Adrenal gland (tissue), 12 donors: ENCODE data around the gene PHF21A. TPM values are rescaled to one million over a fixed set of nuclear protein-coding genes. Genes with fewer than 3 reads are reported as not detected.

ENCODE experiments used
- DNase-seq, 7 donors: peaks; one replicate each; pipeline ENCODE4 v3.0.0-alpha.2; 2019 to 2020
- H3K27ac ChIP-seq, 5 donors: fragments of 200-600 bp; sonication (generic) in 4 of 5; 1 replicate in 3 of 5; 2 replicates in 2 of 5; pipeline versions ENCODE4 v1.5.1 to v1.8.0; 2016 to 2020; ENCODE audit warnings: mild to moderate bottlenecking in 1 of 5
- H3K27me3 ChIP-seq: fragments of 200-600 bp; 2 replicates; pipeline ENCODE4 v1.8.0; 2021
- H3K36me3 ChIP-seq, 2 donors: fragments of 200-600 bp; replicated peaks in 1 of 2; 1 replicate in 1 of 2; 2 replicates in 1 of 2; pipeline versions ENCODE4 v1.5.1 to v1.8.0; 2018 to 2022
- H3K4me1 ChIP-seq, 2 donors: fragments of 200-600 bp; replicated peaks in 1 of 2; 1 replicate in 1 of 2; 2 replicates in 1 of 2; pipeline versions ENCODE4 v1.5.1 to v1.8.0; 2018 to 2021
- H3K4me3 ChIP-seq, 4 donors: fragments of 200-600 bp; sonication (generic) in 3 of 4; one replicate each; pipeline ENCODE4 v1.5.1; 2016 to 2018
- H3K9me3 ChIP-seq, 3 donors: fragments of 200-600 bp; sonication (generic) in 1 of 3; replicated peaks in 1 of 3; 1 replicate in 2 of 3; 2 replicates in 1 of 3; pipeline versions ENCODE4 v1.5.1 to v1.8.0; 2016 to 2021
- CTCF ChIP-seq, 6 experiments: fragments of 450-650 bp in 4 of 6; fragments of 200-600 bp in 2 of 6; sonication (generic) in 1 of 6; IDR thresholded peaks; 1 replicate in 5 of 6; 2 replicates in 1 of 6; pipeline versions ENCODE4 v1.5.1 to v1.8.0; 2016 to 2021; ENCODE audit warnings: antibody characterized with exemption in 6 of 6, mild to moderate bottlenecking in 2 of 6, moderate library complexity in 1 of 6
- POLR2A ChIP-seq, 2 donors: fragments of 450-650 bp; IDR thresholded peaks; one replicate each; pipeline ENCODE4 v1.6.1; 2017; ENCODE audit warnings: antibody characterized with exemption in 2 of 2, mild to moderate bottlenecking in 2 of 2, moderate library complexity in 1 of 2
- WGBS, 4 donors: extraction: QIAGEN DNeasy Blood & Tissue Kit in 2 of 4; methylation state at CpG; one replicate each; pipeline versions ENCODE4 v1.1.5 to v1.1.7; 2013 to 2017; 5-methylcytosine and 5-hydroxymethylcytosine counted together
- intact Hi-C, 2 donors: fragments of 100-400 bp; cut with DNase I; formaldehyde crosslinking; loops; one replicate each; pipeline versions ENCODE4 v1.14.1 to v1.15.0; 2022 to 2023
- polyA plus RNA-seq, 3 donors: library from polyadenylated mRNA; stranded (reverse); fragments of 200-250 nt in 2 of 3; fragments of 350-450 nt in 1 of 3; fragmentation: Illumina TruSeq in 1 of 3; extraction: RNeasy Lipid Tissue Mini Kit (QIAGEN cat#74804) in 1 of 3; gene quantifications; one replicate each; pipeline ENCODE4 v1.2.3, GENCODE V29; 2013 to 2014
- total RNA-seq, 9 donors: library from RNA; depleted of rRNA in 4 of 9; stranded (reverse); fragments of >200 nt in 4 of 9; fragments of 120-200 nt in 1 of 9; fragmentation: NEBNext Ultra II Directional in 1 of 9; extraction: Animal tissue kit (Norgen Biotek cat#: 25700) in 1 of 9; gene quantifications; one replicate each; pipeline versions ENCODE4 v1.1.0 to v1.2.4, GENCODE V29; 2013 to 2023
- donor health status: healthy with polysubstance abuse.
- donor health status: Bipolar disorder and iron deficiency.
- donor health status: DM: yes; HTN: yes; CAD: no.
- donor health status: DM: no; HTN: no; CAD: no.
- donor health status: DM: no; HTN: no; CAD: no.
- donor health status: DM: yes; HTN: yes; CAD: no.

PHF21A gene
- total and polyA plus RNA-seq, 12 donors, result 28.4 to 85.1 (median 40.0) TPM

- Histone ChIP-seq H3K4me3 (peak overlapping the region in 2 of 4 donors; percentile 43 to 91), H3K4me1 (peaks cover 13 to 22% of the 10 kb centered on the region in 2 donors), H3K36me3 (peaks cover 0 to 22% of the 10 kb centered on the region in 2 donors), H3K27ac (peak overlapping the region in 3 of 5 donors; percentile 50 to 94 (median 85)), H3K9me3 (no peaks in the 10 kb centered on the region), H3K27me3 (no peaks in the 10 kb centered on the region)
- WGBS, 4 donors, result 0 to 1% (median 1%) methylated on average over 14 to 62 of the region's 62 CpGs
- peak; percentile 86 to 96 (median 89) for DNase-seq
- intact Hi-C loops, result no loop called here
- TF ChIP-seq CTCF (IDR thresholded peaks at IDR 0.05) (no peak), POLR2A (IDR thresholded peaks at IDR 0.05) (no peak)
Observed at GRCh38 chr11:45899448-45900174, 221.6 kb downstream of the PHF21A start.

DNA sequence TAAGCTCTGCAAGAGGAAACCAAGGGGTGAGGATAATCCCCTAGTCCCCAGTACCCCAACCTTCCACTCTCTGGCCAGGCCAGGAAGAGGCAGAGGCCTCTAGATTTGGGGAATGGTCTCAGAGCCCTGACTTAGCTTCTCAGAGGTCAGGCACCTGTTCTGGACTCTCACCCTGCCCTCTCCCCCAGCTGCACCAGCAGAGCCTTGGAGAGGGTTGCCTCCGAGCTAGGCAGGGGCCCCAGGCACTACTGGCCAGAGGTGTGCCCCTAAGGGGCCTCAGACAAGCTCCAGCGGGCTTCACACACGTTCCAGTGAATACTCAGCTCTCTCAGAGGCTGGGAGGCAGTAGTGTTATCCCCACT, 222.2 kb downstream of the PHF21A start:
- intact Hi-C loops, result no loop called here
- H3K27me3 ChIP-seq, result no peaks in the 10 kb centered on the region
- H3K36me3 ChIP-seq, result peaks cover 0 to 18% of the 10 kb centered on the region in 2 donors
- peaks cover 13 to 22% of the 10 kb centered on the region in 2 donors for H3K4me1 ChIP-seq
- H3K9me3 ChIP-seq, result no peaks in the 10 kb centered on the region
- peak overlapping the region in 1 of 4 donors; percentile 91 for H3K4me3 ChIP-seq
- H3K27ac ChIP-seq, result peak overlapping the region in 2 of 5 donors; percentile 85 to 94
- DNase-seq, result no peak
- 15 to 20% (median 20%) methylated on average over 3 of the region's 3 CpGs; no CpG with 5 or more reads in 1 of the 4 donors for WGBS, 4 donors
- TF ChIP-seq CTCF (IDR thresholded peaks at IDR 0.05) (no peak), POLR2A (IDR thresholded peaks at IDR 0.05) (no peak)

DNA sequence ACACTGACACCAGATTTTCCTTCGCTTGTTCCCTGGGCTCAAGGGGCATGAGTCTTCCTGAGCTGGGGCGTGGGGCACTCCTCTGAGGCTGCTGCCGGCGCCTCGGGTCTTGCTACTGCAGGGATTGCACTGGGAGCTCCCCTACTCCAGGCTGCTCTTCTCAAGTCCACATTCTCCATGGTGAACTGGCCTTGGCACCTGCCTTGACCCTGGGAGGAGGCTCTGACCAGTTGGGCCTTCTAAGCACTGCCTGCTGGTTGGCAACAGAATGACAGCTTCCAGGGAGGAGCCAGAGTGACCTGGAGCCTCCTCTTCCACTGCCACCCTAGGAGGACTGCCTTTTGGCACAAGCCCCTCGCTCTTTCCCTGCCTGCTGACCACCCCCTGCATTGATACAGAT, 223.7 kb downstream of the PHF21A start:
- no peaks in the 10 kb centered on the region for H3K27me3 ChIP-seq
- intact Hi-C loops, result no loop called here
- DNase-seq, result no peak
- H3K9me3 ChIP-seq, result no peaks in the 10 kb centered on the region
- TF ChIP-seq CTCF (IDR thresholded peaks at IDR 0.05), result peak in 1 of 6 experiments; percentile 13
- TF ChIP-seq POLR2A (IDR thresholded peaks at IDR 0.05), result no peak
- no peak overlapping the region for H3K4me3 ChIP-seq
- peaks cover 0 to 2% of the 10 kb centered on the region in 2 donors for H3K36me3 ChIP-seq
- peaks cover 13 to 22% of the 10 kb centered on the region in 2 donors for H3K4me1 ChIP-seq
- 84 to 92% (median 89%) methylated on average over 2 to 6 of the region's 6 CpGs for WGBS, 4 donors
- H3K27ac ChIP-seq, result peak overlapping the region in 1 of 5 donors; percentile 18

- no peaks in the 10 kb centered on the region for H3K27me3 ChIP-seq
- H3K9me3 ChIP-seq, result no peaks in the 10 kb centered on the region
- H3K4me3 ChIP-seq, result no peak overlapping the region
- H3K27ac ChIP-seq, result peak overlapping the region in 1 of 5 donors; percentile 38
- peaks cover 13 to 20% of the 10 kb centered on the region in 2 donors for H3K4me1 ChIP-seq
- WGBS, 4 donors, result 18 to 28% (median 19%) methylated on average over 8 to 19 of the region's 19 CpGs
- no peaks in the 10 kb centered on the region for H3K36me3 ChIP-seq
- intact Hi-C loops, result no loop called here
- peak in 1 of 7 donors; percentile 81 for DNase-seq
- TF ChIP-seq CTCF (IDR thresholded peaks at IDR 0.05), result no peak
- peak in 1 of 2 donors; percentile 15 for TF ChIP-seq POLR2A (IDR thresholded peaks at IDR 0.05)
Observed at GRCh38 chr11:45896422-45896984, 224.8 kb downstream of the PHF21A start.
